Kasumi-1 (cell line): Measurements from ENCODE around the gene RECK.
"Not testable (repeated sequence)": the region's sequence is repeated elsewhere in the genome, so short reads cannot be mapped to it uniquely, and the experiment has no call there.

Experiments used
- DNase-seq, 2 experiments: peaks; one replicate each; lab custom pipeline; 2025; lab: John Stamatoyannopoulos, UW

RECK gene

DNA sequence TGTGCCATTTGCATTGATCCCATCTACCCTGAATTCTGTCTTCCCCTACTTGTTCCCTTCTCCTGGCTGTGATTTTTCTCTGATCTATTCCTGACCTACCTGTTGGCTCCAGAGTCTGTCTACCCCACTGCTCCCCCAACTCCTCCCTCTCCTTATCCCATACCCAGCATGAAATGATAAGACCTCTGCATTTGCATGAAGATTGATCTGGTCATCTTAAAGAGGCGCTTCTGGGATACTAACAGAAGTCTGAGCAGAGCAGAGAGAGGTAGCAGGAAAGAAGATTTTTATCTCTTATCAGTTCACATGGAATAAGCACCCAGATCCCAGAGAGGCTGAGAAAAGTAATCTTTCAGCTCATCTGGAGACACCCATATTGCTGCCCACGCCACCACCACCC is 81.5 kb downstream of the RECK start:
- DNase-seq = no peak

DNA sequence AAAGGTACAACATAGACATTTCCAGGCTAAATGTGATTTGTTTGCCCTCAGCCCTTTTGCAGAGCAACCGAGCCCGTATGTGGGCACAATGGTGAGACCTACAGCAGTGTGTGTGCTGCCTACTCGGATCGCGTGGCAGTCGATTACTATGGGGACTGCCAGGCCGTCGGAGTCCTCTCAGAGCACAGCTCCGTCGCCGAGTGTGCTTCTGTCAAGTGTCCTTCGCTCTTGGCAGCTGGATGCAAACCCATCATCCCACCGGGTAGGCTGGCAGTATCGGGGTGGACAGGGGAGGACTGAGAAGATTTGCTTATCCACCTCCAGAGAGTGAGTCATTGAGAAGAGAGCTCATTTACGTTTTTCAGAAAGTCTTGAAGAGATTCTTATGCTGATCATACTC is 82.0 kb downstream of the RECK start:
- DNase-seq = no peak

DNA sequence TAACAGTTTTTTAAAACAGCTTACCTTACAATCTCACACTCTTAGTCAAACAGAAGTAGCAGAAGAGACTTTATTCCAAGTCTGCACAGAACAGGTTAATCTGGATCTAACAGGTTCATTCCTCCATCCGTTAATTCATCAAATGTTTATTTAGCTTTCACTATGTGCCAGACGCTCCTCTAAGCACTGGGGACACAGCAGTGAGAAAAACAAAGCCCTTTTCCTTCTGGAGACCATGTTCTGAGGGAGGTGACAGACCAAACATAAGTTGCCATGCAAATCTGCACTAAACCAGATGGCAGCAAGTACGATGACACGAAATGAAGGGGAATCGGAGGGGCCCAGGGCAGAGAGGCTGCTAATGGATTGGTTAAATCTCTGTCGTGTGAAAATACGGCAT is 82.8 kb downstream of the RECK start:
- no peak for DNase-seq

DNA sequence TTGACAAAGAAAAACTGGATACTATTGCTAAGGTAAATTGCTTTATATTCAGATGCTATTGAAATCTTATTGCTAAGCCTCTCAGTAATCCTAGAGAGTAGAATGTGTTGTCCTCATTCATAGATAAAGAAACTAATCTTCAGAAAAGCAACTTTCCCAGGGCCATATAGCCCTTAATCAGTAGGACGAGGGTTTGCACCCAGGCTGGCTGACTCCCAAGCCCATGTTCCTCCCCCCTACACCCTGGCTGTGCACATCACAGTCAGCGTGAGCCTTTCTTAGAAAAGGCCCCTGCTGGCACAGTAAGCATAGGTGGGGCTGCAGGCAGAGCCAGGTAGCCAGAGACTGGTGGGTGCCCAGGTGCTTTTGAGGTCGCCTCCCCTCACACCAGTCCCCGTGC is 84.0 kb downstream of the RECK start:
- DNase-seq = no peak

DNA sequence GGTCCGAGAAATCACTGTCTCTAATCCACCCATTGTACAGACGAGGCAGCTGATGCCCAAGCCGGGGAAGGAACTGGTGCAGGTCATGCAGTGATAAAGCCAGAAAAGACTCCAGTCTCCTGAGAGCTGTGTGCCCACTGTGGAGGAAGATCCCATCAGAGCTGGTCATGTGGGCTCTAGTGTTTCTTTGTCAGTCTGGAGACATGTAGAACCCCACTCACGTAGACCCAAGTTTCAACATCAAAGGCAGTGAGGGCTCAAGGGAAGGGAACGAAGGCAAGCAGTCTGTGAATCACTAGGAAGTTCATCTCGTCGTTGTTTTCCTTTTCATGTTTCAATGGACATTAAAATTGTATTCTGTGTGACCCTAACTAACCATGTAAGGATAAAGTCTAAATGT is 85.3 kb downstream of the RECK start:
- no peak for DNase-seq

DNA sequence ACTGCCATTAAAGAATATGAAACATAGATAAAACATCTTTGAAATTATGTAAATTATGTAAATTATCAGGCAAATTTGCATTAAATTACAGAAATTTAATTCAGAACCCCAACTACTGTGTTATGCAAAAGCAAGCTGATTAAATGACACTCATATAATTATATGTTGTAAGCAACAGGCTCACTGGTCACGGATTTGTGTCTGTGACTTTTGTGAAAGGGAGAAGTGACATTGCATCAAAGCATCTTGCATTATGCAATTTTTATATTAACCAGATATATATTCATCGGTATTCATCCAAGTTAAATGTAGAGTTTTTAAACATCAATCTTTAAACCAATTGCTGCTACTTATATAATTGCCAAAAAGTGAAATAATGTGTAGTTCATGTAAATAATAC is 86.8 kb downstream of the RECK start:
- DNase-seq = no peak

DNA sequence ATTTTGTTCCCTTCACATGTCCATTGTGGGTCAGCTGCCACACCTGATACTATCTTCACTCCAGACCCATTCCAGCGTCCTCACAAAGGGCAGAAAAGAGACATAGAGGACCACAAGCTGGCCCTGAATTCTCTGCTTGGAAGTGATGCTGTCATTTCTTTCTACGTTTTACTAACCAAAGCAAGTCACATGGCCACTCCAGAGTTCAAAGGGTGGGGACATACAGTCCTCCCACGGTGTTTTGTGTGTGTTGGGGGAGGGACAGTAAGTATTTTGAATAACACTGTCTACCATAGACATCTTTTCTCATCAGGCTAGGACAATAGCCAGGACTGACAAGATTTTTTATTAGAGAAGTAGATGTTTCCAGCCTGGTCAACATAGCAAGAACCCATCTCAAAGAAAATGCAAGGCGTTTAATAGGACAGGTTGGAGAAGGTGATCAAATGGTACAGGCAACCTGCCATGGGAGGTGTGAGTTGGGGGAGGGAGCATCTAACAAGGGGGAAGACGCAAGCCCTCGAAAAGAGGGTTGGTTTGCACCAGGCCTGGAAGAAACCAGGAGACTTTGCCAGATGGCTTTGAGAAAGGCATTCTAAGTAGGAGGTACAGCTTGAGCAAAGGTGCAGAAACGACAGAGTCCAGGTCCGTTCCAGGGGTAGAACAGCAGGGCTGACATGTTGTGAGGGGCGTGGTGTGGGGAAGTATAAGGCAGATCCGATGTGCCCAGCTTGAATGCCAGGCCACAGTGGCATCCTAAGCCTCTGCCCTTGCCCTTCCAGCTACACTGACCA is 88.5 kb downstream of the RECK start:
- no peak for DNase-seq

DNA sequence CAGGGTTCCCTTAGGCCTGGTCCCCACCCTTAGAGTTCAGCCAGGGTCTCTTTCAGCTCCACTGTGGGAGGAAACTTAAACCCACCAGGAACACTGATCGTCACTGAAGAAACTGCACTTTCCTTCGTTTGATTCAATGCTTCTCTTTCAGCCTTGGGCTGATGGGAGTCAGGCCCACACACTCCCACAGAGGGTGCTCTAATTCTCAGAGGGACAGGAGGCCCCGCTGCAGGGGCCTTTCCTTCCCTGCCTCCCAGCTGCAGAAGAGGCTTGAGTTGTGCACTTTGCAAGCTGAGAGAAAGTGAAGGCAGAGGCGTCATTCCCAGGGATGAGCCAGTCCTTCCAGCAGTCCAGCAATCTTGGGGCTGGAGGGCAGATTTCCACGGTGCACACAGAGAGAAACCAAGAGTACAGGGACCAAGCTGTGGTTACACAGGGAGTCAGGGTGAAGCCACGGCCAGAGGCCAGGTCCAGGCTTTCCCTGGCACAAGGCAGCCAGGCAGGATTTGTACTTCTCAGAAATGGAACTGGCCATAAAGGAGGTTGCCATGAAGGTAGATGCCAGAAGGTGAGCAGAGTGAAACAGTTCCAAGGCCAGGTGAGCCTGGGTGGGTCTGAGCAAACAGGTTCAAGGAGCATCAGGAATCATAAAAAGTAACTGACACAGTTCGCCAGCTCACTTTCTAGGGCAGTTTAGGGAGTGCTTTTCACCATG is 89.5 kb downstream of the RECK start:
- peak in 1 of 2 experiments; percentile 29 for DNase-seq

DNA sequence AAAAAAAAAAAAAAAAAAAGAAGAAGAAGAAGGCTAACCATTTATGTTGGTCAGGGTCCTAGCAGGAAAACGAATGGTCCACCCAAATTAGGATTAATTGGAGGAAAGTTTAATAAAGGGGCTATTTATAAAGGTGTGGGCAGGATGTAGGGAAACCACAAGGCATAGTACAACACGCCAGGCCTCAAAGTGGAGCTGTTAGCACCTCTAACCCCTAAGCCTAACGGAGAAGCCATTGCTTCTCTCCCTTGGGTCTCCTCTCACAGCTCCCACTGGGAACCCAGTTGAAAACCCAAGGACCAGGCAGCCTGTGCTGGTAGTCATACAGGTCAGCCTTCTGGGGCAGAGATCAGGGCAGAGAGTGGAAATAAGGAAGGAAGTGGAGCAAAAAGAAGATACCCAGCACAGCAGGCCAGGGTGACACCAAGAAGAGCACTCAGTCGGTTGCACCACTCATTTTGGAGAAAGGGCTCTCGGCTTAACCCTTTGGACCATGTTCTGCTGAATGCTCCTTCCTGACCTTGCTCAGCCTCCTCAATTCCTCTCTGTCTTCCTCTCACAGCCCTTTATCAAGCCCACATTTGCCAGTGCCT is 91.0 kb downstream of the RECK start:
- DNase-seq = peak; percentile 89 to 90

DNA sequence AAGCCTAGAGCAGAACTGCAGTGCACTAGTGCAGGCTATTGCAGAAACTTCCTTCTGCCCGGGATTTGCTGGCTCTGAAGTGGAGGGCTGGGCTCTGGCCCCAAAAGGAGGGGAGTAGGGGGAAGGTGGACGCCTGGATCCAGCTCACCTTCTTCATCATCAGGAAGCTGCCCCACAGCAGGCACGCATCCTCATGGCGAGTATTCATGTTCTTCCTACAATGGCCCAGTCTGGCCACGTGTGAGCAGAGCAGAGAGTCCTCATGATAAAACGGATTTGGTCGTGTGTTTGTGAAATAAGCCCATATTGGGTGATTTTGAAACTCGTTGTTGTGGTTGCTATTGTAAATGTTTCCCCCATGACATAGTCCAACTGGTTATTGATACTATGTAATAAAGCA is 91.6 kb downstream of the RECK start:
- peak; percentile 47 to 67 for DNase-seq

DNA sequence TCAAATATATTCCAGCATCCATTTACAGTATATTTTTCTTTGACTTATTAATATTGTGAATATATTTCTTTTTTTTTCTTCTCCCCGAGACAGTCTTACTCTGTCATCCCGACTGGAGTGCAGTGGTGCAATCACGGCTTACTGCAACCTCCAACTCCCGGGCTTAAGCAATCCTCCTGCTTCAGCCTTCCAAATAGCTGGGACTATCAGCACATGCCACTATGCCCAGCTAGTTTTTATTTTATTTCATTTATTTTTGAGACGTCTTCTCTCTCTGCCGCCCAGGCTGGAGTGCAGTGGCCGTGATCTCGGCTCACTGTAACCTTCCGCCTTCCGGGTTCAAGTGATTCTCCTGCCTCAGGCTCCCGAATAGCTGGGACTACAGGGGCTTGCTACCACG is 92.4 kb downstream of the RECK start:
- DNase-seq = no peak

DNA sequence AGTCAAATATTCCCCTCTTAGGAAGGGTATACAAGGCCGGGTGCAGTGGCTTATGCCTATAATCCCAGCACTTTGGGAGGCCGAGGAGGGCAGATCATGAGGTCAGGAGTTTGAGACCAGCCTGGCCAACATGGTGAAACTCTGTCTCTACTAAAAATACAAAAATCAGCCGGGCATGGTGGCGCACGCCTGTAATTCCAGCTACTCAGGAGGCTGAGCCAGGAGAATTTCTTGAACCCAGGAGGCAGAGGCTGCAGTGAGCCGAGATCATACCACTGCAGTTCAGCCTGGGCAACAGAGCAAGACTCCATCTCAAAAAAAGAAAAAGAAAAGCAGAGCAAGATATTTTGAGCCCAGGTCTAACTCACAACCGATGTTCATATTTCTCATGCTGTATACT is 95.0 kb downstream of the RECK start:
- DNase-seq = not testable (repeated sequence)

DNA sequence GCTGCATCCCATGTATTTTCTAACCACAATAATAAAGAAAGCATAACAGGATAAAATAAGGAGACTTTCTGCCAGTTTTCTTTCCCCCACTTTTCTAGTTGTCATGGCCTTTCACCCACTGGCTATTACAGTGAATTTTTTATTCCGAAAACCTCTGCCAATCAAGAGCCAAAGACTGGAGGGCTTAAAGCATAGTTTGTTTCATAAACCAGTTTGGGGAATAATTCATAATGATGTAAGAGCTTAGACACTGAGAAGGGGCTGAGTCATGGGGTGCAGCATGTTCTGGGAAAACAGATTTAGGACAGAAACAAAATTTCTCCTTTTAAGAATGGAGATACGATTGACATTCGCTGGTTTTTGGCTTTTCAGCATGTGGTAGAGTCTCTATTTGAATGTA is 95.4 kb downstream of the RECK start:
- DNase-seq = no peak

DNA sequence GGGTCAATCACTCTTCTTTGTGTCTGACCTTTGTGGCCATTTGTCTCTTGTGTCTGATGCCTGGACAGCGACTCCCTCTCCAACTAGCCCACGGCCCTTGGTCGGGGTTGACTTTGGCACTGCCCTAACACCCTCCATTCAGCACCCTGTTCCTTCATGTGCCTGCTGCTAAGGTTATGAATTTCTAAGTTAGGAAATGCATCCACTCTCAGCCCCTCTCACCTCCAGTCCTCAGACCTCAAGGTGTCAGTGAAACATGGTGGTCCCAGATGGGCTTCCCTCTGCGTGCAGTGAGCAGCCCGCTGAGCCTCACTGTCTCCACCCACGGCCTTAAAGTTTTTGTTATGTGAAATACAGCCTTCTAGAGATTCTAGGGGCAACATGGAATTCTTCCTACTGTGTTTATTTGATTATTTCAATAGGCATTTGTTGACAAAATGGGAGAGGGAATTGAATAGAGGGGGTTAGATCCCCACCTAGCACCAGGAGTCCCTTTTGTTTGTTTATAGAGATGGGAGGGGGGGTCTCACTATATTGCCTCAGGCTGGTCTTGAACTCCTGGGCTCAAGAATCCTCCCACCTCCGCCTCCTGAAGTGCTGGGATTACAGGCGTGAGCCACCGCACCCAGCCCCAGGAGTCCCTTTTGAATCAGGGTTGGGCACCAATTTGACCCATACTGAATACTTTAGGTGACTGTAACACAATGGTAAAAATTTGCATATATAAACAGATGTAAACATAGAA is 98.2 kb downstream of the RECK start:
- DNase-seq = no peak

DNA sequence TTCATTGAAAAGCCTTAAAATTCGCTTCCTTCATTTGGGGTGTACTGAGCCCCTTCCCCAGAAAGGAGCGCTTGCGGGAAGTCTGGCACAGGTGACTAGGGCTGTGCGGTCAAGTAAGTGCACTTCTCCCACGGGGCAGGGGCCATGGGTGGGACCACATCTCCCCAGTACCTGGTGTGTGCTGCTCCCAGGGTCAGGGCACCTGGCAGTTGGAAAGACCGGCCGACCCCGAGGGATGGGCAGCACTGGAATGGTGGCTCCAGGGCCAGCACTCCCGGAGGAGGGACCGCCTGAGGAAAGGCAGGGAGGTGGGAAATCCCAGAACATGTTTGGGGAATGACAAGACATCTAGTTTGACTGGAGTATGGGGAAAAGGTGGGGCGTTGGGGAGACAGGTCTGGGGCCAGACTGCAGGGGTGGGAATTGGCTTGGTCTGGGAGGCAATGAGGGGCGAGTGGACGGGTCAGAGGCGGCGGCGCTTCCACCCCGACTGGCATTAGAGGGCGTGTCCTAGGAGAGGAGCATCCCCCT is 99.1 kb downstream of the RECK start:
- DNase-seq = no peak

DNA sequence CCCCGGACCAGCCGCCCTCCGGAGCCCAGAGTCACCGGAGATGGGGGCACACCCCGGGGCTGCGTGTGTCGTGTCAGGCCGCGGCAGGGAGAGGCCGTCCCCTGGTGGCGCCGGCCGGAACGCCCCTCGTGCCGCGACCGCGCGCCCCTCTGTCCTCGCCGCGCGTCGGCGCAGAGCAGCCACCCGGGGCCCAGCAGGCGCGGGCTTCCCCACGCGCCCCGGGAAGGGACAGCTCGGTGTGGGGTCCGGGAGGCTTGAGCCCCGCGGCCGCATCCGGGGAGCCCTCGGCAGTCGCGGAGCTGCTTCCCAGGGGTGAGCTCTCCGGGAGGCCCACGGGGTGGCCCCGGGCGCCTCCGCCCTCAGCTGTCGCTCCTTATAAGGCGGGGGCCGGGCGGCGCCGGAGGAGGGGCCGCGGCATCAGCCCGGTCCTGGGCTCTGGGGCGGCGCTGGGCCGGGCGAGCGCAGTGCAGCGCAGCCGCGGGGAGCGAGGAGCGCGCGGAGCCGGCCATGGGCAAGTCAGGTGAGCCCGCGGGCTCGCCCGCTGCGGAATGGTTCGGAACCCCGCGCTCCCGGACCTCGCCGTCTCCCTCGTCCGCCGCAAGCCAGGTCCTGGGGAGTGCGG is 99.7 kb downstream of the RECK start, which contains the start of gene GLIPR2:
GLIPR2 (plus strand) TSS at position 462 of the 622 bp plus-strand sequence; CDS start at position 508, 46 bp downstream.
- peak; percentile 49 to 58 for DNase-seq

DNA sequence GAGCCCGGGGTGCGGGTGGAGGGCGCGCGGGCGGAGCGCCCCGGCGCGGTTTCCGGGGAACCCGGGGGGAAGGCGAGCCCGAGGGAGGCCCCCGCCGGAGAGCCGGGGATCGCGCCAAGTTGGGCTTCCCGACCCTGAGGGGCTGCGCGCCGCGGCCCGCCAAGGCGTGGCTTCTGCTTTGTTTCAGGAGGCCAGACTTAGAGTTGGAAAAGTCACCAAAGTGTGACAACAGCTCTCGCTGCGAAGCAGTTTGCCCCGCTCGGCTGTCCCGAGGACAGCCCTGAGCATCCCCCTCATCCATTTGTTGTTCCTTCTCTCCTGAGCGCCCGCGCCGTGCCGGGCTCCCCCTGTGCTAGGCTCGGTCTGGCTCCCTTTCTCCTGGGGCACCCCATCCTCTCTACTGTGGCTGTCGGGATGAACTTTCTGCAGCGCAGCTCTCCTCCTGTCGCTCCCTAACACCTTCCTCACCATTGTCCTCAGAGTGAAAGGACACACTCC is 100.2 kb downstream of the RECK start:
- DNase-seq = no peak

DNA sequence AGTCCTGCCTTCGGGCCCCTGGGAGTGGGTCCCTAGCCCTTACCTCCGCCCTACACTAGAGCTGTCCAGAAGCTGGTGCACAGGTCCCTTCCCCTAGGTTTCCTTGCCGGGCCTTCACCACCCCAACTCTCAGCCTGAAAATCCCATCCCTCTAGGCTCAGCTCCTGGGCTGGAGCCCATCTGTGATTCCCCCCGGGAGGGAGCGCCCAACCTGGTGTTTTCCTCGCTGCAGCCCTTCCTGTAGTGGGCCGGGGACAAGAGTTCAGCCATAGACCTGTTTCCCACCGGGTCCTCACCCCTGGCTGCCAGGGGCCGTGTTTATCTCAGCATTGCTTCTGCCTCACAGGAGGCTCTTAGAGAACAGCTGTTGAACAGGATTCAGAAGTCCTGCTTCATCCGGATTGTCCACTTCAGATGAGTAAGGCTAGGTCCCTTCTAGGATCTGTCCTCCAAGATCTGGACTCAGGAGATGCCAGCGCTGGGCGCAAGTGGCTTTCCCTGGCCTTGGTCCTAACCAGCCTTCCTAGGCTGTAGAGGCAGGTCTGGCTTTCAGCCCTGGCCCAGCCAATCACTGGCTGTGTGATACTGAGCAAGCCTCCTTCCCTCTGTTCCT is 100.8 kb downstream of the RECK start:
- no peak for DNase-seq

DNA sequence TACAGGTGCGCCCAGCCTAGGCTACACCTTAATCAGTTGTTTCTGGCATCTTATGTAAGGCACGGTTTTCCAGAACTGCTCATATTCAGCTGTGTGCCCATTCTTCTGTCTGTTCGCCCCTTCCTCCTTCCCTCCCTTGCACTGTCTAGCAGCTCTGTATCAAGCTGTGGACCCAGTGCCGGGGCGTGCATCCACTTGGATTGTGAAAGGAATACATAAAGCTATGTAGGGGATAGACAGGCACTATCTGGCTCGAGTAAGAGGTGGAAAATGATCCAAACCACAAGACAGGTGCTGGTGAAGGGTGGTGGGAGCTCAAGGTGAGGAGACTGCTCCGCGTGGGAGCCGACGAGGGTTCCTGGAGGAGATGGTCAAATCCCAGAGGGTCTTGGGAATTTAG is 101.8 kb downstream of the RECK start:
- DNase-seq = no peak

DNA sequence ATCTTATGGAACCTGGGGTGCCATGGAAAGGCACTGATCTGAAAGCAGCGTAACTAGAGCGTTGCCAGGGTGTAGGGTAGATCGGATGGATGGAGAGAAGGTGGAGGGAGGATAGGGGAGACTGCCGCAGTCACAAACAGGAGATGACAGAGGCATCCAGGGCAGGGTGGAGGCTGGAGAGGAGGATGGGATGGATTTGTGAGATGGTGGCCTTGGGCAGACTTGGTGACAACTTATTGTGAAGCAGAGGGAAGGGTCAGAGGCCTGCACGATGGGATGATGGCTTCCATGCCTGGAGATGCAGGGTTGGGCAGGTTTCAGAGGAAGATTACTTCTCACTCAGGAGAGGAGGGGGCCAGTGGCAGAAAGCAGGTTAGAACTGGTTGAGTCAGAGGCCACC is 102.2 kb downstream of the RECK start:
- no peak for DNase-seq
